ENCODE data around the gene SPATS2.

The SPATS2 gene

DNA sequence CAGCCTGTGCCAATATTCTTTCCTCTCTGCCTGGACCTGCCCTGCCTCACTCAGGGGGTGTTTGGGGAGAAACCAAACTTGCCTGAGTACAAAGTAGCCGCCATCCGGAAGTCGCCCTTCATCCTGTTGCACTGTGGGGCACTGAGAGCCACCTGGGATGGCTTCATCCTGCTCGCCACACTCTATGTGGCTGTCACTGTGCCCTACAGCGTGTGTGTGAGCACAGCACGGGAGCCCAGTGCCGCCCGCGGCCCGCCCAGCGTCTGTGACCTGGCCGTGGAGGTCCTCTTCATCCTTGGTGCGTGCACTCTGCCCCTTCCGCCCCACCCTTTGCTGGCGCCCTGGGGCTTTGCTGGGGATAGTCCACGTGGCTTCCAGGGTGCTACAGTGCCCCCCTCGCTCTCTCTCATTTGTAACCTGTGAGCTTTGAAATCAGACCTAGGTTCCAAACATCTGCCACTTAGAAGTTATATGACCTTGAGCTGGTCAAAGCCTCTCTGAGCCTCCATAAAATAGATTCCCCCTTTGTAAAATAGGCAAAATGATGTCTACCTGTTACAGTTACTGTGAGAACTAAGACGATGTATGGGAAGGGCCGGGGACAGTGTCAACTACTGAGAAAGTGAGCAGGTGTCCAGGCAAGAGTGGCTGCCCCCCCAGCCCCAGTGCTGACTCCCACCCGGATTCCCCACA, 176.1 kb downstream of the SPATS2 start:
- no peak for DNase-seq

DNA sequence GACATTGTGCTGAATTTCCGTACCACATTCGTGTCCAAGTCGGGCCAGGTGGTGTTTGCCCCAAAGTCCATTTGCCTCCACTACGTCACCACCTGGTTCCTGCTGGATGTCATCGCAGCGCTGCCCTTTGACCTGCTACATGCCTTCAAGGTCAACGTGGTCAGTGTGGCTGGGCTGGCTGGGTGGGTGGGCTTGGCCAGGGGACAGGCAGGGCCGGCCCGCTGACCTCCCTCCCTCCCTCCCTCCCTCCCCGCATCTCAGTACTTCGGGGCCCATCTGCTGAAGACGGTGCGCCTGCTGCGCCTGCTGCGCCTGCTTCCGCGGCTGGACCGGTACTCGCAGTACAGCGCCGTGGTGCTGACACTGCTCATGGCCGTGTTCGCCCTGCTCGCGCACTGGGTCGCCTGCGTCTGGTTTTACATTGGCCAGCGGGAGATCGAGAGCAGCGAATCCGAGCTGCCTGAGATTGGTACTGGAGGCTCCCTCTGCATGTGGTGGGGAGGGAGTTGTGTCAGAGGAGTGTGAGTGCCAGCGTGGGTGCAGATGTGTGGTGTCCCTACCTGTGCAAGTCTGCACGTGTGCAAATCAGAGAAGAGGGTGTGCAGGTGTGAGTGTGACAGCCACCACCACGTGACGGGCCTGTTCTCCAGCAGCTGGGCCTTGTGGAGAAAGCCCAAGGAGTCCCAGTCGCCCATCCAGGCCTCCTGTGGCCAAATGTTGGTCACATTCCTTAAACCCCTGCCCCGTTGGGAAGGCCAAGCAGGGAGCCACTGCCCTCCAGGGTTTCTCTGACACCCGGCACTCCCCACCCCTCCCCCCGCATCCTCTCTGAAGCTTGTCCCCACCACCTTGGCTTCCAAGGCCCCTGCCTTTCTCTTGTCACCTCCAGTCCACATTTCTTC, 176.9 kb downstream of the SPATS2 start:
- DNase-seq, result no peak

DNA sequence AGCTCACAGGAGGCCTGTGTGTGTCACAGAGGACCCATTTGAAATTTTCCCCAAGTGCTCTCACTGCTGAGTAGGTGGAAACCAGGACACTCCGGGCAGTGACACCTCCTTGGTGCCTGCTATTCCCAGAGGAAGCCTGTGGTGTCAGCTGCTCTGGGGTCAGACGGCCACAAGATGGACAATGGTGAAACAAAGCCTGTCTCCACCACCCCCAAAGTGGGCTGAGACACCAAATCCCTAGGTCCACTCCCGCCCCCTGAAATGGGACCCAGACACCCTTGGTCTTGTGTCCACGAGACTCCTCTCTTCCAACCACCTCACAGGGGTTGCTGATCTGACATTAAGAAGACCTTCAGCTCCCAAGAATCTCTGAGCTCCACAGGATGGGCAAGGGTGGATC, 178.6 kb downstream of the SPATS2 start:
- no peak for DNase-seq

- no peak for DNase-seq
Observed at GRCh38 chr12:49546481-49546880, 179.2 kb downstream of the SPATS2 start.

DNA sequence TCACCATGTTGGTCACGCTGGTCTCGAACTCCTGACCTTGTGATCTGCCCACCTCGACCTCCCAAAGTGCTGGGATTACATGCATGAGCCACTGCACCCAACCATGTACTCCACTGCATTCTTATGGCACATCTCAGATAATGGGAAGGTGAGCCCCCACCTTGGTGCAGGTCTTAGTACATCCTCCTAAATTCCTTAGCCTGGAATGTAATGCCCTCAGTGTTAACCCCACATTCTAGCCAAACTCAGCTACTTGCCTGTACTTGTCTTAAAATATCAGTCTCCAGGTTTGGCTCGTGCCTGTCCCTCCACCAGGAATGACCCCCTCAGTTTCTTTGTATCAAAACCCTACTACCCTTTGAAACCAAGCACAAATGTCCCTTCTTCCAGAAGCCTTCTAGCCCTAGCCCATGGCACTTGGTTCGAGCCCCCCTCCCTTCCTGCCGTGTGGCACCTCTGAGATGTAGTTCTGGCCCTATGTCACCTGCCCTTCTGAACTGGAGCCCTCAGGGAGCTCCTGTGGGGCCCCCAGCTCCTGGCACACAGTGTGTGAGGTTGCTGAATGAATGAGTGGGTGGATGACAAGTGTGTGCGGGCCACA, 179.9 kb downstream of the SPATS2 start:
- no peak for DNase-seq

- DNase-seq, result no peak
Observed at GRCh38 chr12:49548481-49548821, 181.2 kb downstream of the SPATS2 start.

GRCh38 chr12:49548822-49549648, 181.8 kb downstream of the SPATS2 start:
- no peak for DNase-seq

DNA sequence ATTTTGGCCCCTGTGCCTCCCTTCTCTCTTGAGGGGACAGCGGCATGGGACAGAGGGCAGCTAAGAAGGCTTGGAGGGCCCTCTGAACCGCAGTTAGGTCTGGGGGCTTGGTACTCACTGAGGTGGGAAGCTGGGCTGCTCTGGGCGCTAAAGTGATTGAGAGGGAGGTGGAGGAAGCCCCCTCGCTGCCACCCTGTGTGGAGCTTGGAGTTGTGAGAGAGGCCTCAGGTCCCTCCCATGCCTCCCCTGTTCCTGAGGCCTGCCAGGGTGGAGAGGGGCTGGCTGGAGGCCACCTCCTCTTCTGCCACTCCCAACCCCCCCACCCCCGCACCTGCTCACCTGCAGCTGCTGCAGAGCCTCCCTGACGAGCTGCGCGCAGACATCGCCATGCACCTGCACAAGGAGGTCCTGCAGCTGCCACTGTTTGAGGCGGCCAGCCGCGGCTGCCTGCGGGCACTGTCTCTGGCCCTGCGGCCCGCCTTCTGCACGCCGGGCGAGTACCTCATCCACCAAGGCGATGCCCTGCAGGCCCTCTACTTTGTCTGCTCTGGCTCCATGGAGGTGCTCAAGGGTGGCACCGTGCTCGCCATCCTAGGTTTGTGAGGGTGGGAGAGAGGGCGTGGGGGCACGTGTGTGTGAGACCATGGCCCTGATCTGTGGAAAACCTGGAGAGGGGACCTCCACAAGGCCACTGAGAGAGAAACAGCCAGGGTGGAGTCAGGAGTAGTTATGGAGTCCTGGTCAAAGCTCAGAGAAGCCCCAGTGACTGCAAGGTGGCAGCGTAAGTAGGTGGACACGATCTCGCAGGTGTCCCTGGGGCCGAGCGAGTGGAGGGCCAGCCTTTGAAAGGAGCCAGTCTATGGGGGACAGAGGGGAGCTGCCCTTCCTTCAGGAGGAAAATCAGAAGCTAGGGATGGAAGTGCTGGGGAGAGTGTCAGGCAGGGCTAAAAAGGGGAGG, 182.8 kb downstream of the SPATS2 start:
- peak; percentile 97 for DNase-seq

GRCh38 chr12:49550693-49551252, 183.5 kb downstream of the SPATS2 start:
- DNase-seq, result peak; percentile 73

DNA sequence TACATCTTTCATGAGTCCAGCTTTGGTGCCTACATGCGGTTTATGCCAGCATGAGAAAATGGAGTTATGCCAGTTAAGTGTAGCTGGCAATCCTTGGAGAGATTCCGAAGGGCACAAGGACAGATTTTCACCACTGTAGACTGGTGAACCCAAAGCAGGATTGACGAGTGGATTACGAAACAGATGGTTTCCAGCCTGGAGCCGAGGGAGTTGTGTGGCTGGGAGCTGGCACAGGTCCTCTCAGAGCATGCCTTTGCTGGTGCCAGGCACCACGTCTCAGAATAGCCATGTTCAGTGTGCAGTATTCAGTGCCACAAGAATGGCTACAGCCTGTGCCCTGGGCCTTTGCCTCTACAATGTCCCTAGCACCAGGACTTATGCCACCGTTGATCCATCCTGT, 184.8 kb downstream of the SPATS2 start:
- DNase-seq, result no peak

GRCh38 chr12:49552425-49552824, 185.2 kb downstream of the SPATS2 start:
- DNase-seq, result no peak

DNA sequence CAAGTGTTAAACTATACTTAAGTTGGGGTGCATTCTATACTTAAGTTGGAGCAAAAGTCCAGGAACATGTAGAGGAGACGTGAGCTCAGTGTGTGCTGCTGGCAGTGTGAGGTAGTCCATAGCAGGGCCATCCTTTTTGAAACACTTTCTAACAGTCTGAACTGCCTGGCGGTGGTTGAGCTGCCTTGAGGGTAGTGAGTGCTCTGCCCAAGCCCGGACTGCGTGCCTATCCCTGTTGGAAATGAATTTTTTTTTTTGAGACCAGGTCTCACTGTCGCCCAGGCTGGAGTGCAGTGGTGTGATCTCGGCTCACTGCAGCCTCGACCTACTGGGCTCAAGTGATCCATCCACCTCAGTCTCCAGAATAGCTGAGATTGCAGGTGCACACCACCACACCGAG, 185.6 kb downstream of the SPATS2 start:
- no peak for DNase-seq

GRCh38 chr12:49553512-49554088, 186.3 kb downstream of the SPATS2 start:
- DNase-seq, result peak; percentile 93

DNA sequence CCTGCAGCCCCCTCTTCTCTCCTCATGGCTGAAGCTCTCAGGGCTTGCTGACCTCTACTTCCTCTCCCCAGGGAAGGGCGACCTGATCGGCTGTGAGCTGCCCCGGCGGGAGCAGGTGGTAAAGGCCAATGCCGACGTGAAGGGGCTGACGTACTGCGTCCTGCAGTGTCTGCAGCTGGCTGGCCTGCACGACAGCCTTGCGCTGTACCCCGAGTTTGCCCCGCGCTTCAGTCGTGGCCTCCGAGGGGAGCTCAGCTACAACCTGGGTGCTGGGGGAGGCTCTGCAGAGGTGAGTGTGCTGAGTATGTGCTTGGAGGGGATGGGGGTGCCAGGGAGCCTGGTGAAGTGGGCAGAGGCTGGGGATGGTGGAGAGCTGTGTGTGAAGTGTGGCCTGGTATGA, 187.0 kb downstream of the SPATS2 start:
- DNase-seq, result no peak

- no peak for DNase-seq
Observed at GRCh38 chr12:49555631-49556390, 188.5 kb downstream of the SPATS2 start.

- DNase-seq, result no peak
Observed at GRCh38 chr12:49556391-49557186, 189.3 kb downstream of the SPATS2 start.

DNA sequence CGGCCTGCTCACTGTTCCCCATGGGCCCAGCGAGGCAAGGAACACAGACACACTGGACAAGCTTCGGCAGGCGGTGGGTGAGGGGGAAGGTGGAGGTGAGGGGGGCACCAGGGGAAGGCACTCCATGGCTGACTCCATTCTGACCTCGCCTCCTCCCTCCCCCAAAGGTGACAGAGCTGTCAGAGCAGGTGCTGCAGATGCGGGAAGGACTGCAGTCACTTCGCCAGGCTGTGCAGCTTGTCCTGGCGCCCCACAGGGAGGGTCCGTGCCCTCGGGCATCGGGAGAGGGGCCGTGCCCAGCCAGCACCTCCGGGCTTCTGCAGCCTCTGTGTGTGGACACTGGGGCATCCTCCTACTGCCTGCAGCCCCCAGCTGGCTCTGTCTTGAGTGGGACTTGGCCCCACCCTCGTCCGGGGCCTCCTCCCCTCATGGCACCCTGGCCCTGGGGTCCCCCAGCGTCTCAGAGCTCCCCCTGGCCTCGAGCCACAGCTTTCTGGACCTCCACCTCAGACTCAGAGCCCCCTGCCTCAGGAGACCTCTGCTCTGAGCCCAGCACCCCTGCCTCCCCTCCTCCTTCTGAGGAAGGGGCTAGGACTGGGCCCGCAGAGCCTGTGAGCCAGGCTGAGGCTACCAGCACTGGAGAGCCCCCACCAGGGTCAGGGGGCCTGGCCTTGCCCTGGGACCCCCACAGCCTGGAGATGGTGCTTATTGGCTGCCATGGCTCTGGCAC, 190.1 kb downstream of the SPATS2 start:
- no peak for DNase-seq

DNA sequence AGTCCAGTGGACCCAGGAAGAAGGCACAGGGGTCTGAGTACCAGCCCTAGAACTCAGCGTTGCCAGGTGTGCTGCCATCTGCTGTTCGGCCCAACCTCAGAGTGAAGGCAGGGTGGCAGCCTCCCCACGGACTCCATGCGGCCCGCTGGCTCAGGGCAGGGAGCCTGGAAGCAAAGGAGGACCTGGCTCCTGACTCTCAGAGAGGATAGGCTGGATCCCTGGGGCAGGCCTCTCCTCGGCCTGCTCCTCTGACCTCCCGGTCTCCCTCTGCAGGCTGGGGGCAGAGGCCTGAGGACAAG, 190.6 kb downstream of the SPATS2 start:
- DNase-seq, result no peak

DNA sequence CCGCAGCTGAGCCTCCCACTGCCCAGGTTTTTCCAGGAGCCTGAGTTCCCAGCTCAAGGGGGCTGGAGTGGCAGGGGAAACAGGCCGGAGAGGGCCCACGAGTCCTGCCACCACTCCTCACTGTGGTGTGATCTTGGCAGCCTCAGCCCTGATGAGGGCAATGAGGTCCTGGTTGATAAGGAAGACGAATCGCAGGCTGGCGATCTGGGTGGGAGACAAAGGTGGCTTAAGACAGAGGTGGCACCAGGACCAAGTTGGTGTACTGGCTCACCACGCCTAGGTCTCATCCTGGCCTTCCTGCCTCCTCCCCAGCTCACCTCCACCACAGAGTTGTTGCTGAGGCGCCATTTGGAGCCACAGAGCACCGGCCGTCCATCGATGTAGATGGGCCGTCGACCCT, 191.3 kb downstream of the SPATS2 start:
- DNase-seq, result no peak

Measured in NCI-H146 (cell line).